ENCODE measurements around the gene FOXO1. TPM values are rescaled to one million over a fixed set of nuclear protein-coding genes. Genes with fewer than 3 reads are reported as not detected.
A peak's percentile ranks its signal among the peaks of the same experiment; 100 is the strongest.

The FOXO1 gene
- total and polyA plus RNA-seq, 4 experiments from 2014 or later = 35.2 to 72.3 (median 68.2) TPM

GRCh38 chr13:40553356-40553755, 113.1 kb downstream of the FOXO1 start:
- H3K36me3 Mint-ChIP-seq = peaks cover 14 to 26% of the 10 kb centered on the region in 2 donors
- no peak overlapping the region for H3K4me3 ChIP-seq (ENCODE audit: low read length in 2 of 2)
- ChIA-PET CTCF (ENCODE audit: partially characterized antibody) (no interaction called here), POLR2A (ENCODE audit: partially characterized antibody) (interaction anchor here (0.7 to 2.2 kb wide), 4 partner anchors 60 to 526 kb away, joined by 3 to 8 read pairs (median 3); no protein-coding TSS in a partner anchor)
- peaks cover 29 to 74% (median 51%) of the 10 kb centered on the region in 4 donors for H3K4me1 Mint-ChIP-seq
- no peaks in the 10 kb centered on the region for H3K27me3 ChIP-seq (ENCODE audit: insufficient read depth, low read length)
- H3K9me3 ChIP-seq (ENCODE audit: control insufficient read depth in 1 of 2, low read length in 2 of 2) = no peaks in the 10 kb centered on the region
- H3K27ac ChIP-seq (ENCODE audit: low read depth, low read length) = no peak overlapping the region
- intact Hi-C loops (cut with micrococcal nuclease) = no loop called here
- DNase-seq = no peak
- no peaks in the 10 kb centered on the region for H3K27me3 Mint-ChIP-seq
- peak overlapping the region in 4 of 7 donors; percentile 1 to 81 (median 42) for H3K27ac Mint-ChIP-seq
- no peak overlapping the region for H3K4me3 Mint-ChIP-seq
- H3K9me3 Mint-ChIP-seq = peaks cover 0 to 4% (median 0%) of the 10 kb centered on the region in 8 donors
- peaks cover 5% of the 10 kb centered on the region for H3K4me1 ChIP-seq (ENCODE audit: insufficient read depth, low read length)
- no peaks in the 10 kb centered on the region for H3K36me3 ChIP-seq (ENCODE audit: insufficient read depth, low read length)

GRCh38 chr13:40552895-40553294, 113.5 kb downstream of the FOXO1 start:
- Mint-ChIP-seq H3K27me3 (no peaks in the 10 kb centered on the region), H3K27ac (peak overlapping the region in 5 of 7 donors; percentile 1 to 81 (median 27)), H3K4me1 (peaks cover 29 to 70% (median 50%) of the 10 kb centered on the region in 4 donors), H3K4me3 (no peak overlapping the region), H3K36me3 (peaks cover 10 to 21% of the 10 kb centered on the region in 2 donors), H3K9me3 (peaks cover 0 to 4% (median 0%) of the 10 kb centered on the region in 8 donors)
- H3K4me1 ChIP-seq (ENCODE audit: insufficient read depth, low read length) = peaks cover 3% of the 10 kb centered on the region
- peak in 1 of 5 donors; percentile 49 for DNase-seq
- POLR2A ChIA-PET (ENCODE audit: partially characterized antibody) = interaction anchor here (0.7 to 2.2 kb wide), 3 partner anchors 61 to 186 kb away, joined by 3 to 8 read pairs (median 3); no protein-coding TSS in a partner anchor
- H3K27ac ChIP-seq (ENCODE audit: low read depth, low read length) = no peak overlapping the region
- CTCF ChIA-PET (ENCODE audit: partially characterized antibody) = no interaction called here
- no peak overlapping the region for H3K4me3 ChIP-seq (ENCODE audit: low read length in 2 of 2)
- intact Hi-C loops (cut with micrococcal nuclease) = no loop called here
- H3K9me3 ChIP-seq (ENCODE audit: control insufficient read depth in 1 of 2, low read length in 2 of 2) = no peaks in the 10 kb centered on the region
- H3K36me3 ChIP-seq (ENCODE audit: insufficient read depth, low read length) = no peaks in the 10 kb centered on the region
- no peaks in the 10 kb centered on the region for H3K27me3 ChIP-seq (ENCODE audit: insufficient read depth, low read length)

GRCh38 chr13:40550130-40550529, 116.3 kb downstream of the FOXO1 start:
- H3K4me3 ChIP-seq (ENCODE audit: low read length in 2 of 2) = no peak overlapping the region
- H3K4me3 Mint-ChIP-seq = no peak overlapping the region
- H3K36me3 Mint-ChIP-seq = peaks cover 0 to 3% of the 10 kb centered on the region in 2 donors
- peak overlapping the region in 3 of 7 donors; percentile 38 to 84 (median 43) for H3K27ac Mint-ChIP-seq
- intact Hi-C loops (cut with micrococcal nuclease) = no loop called here
- DNase-seq = no peak
- ChIA-PET CTCF (ENCODE audit: partially characterized antibody) (no interaction called here), POLR2A (ENCODE audit: partially characterized antibody) (no interaction called here)
- no peak overlapping the region for H3K27ac ChIP-seq (ENCODE audit: low read depth, low read length)
- no peaks in the 10 kb centered on the region for H3K9me3 ChIP-seq (ENCODE audit: control insufficient read depth in 1 of 2, low read length in 2 of 2)
- H3K4me1 ChIP-seq (ENCODE audit: insufficient read depth, low read length) = no peaks in the 10 kb centered on the region
- peaks cover 15 to 56% (median 33%) of the 10 kb centered on the region in 4 donors for H3K4me1 Mint-ChIP-seq
- H3K9me3 Mint-ChIP-seq = peaks cover 0 to 4% (median 0%) of the 10 kb centered on the region in 8 donors
- H3K27me3 ChIP-seq (ENCODE audit: insufficient read depth, low read length) = no peaks in the 10 kb centered on the region
- H3K27me3 Mint-ChIP-seq = no peaks in the 10 kb centered on the region
- H3K36me3 ChIP-seq (ENCODE audit: insufficient read depth, low read length) = no peaks in the 10 kb centered on the region

GRCh38 chr13:40549500-40550094, 116.8 kb downstream of the FOXO1 start:
- no peaks in the 10 kb centered on the region for H3K36me3 ChIP-seq (ENCODE audit: insufficient read depth, low read length)
- DNase-seq = no peak
- H3K9me3 ChIP-seq (ENCODE audit: control insufficient read depth in 1 of 2, low read length in 2 of 2) = no peaks in the 10 kb centered on the region
- peak overlapping the region in 3 of 7 donors; percentile 20 to 38 (median 28) for H3K27ac Mint-ChIP-seq
- CTCF ChIA-PET (ENCODE audit: partially characterized antibody) = no interaction called here
- peaks cover 0 to 2% (median 0%) of the 10 kb centered on the region in 8 donors for H3K9me3 Mint-ChIP-seq
- POLR2A ChIA-PET (ENCODE audit: partially characterized antibody) = no interaction called here
- no peaks in the 10 kb centered on the region for H3K27me3 Mint-ChIP-seq
- no peaks in the 10 kb centered on the region for H3K27me3 ChIP-seq (ENCODE audit: insufficient read depth, low read length)
- H3K27ac ChIP-seq (ENCODE audit: low read depth, low read length) = no peak overlapping the region
- H3K36me3 Mint-ChIP-seq = no peaks in the 10 kb centered on the region
- no peak overlapping the region for H3K4me3 ChIP-seq (ENCODE audit: low read length in 2 of 2)
- peaks cover 13 to 52% (median 31%) of the 10 kb centered on the region in 4 donors for H3K4me1 Mint-ChIP-seq
- intact Hi-C loops (cut with micrococcal nuclease) = loop anchor here (5.0 kb wide), 1 partner anchor 62 kb away; no protein-coding TSS in a partner anchor
- H3K4me1 ChIP-seq (ENCODE audit: insufficient read depth, low read length) = no peaks in the 10 kb centered on the region
- H3K4me3 Mint-ChIP-seq = peak overlapping the region in 1 of 8 donors; percentile 24

GRCh38 chr13:40547591-40548315, 118.7 kb downstream of the FOXO1 start:
- Histone ChIP-seq H3K4me1 (ENCODE audit: insufficient read depth, low read length) (no peaks in the 10 kb centered on the region), H3K27ac (ENCODE audit: low read depth, low read length) (no peak overlapping the region), H3K36me3 (ENCODE audit: insufficient read depth, low read length) (no peaks in the 10 kb centered on the region), H3K27me3 (ENCODE audit: insufficient read depth, low read length) (no peaks in the 10 kb centered on the region), H3K9me3 (ENCODE audit: control insufficient read depth in 1 of 2, low read length in 2 of 2) (no peaks in the 10 kb centered on the region), H3K4me3 (ENCODE audit: low read length in 2 of 2) (no peak overlapping the region)
- Mint-ChIP-seq H3K4me1 (peaks cover 7 to 34% (median 15%) of the 10 kb centered on the region in 4 donors), H3K9me3 (peaks cover 0 to 2% (median 0%) of the 10 kb centered on the region in 8 donors), H3K27ac (peak overlapping the region in 5 of 7 donors; percentile 3 to 73 (median 65)), H3K36me3 (no peaks in the 10 kb centered on the region), H3K27me3 (no peaks in the 10 kb centered on the region), H3K4me3 (no peak overlapping the region)
- POLR2A ChIA-PET (ENCODE audit: partially characterized antibody) = interaction anchor here (0.7 to 1.0 kb wide), 2 partner anchors 9 to 64 kb away, joined by 3 read pairs; no protein-coding TSS in a partner anchor
- intact Hi-C loops (cut with micrococcal nuclease) = loop anchor here (5.0 kb wide), 1 partner anchor 60 kb away; no protein-coding TSS in a partner anchor
- CTCF ChIA-PET (ENCODE audit: partially characterized antibody) = no interaction called here
- no peak for DNase-seq

GRCh38 chr13:40546047-40546446, 120.4 kb downstream of the FOXO1 start:
- H3K36me3 ChIP-seq (ENCODE audit: insufficient read depth, low read length) = no peaks in the 10 kb centered on the region
- intact Hi-C loops (cut with micrococcal nuclease) = loop anchor here (5.0 kb wide), 1 partner anchor 59 kb away; no protein-coding TSS in a partner anchor
- H3K9me3 ChIP-seq (ENCODE audit: control insufficient read depth in 1 of 2, low read length in 2 of 2) = no peaks in the 10 kb centered on the region
- Mint-ChIP-seq H3K27ac (peak overlapping the region in 1 of 7 donors; percentile 61), H3K4me1 (peaks cover 2 to 16% (median 7%) of the 10 kb centered on the region in 4 donors), H3K4me3 (no peak overlapping the region), H3K27me3 (no peaks in the 10 kb centered on the region), H3K9me3 (peaks cover 0 to 1% (median 0%) of the 10 kb centered on the region in 8 donors), H3K36me3 (no peaks in the 10 kb centered on the region)
- CTCF ChIA-PET (ENCODE audit: partially characterized antibody) = no interaction called here
- H3K4me3 ChIP-seq (ENCODE audit: low read length in 2 of 2) = no peak overlapping the region
- H3K27ac ChIP-seq (ENCODE audit: low read depth, low read length) = no peak overlapping the region
- H3K27me3 ChIP-seq (ENCODE audit: insufficient read depth, low read length) = no peaks in the 10 kb centered on the region
- POLR2A ChIA-PET (ENCODE audit: partially characterized antibody) = no interaction called here
- no peak for DNase-seq
- no peaks in the 10 kb centered on the region for H3K4me1 ChIP-seq (ENCODE audit: insufficient read depth, low read length)

All from CD4-positive, alpha-beta memory T cell (primary cell).